BJ (cell line): ENCODE results near the gene RAB11FIP4. TPM values are rescaled to one million over a fixed set of nuclear protein-coding genes. Genes with fewer than 3 reads are reported as not detected.

Experiments used
- CTCF ChIA-PET: fragments of 350-600 bp; formaldehyde crosslinking; extraction: SDS; loops from one replicate; lab custom pipeline; 2021; ENCODE audit warnings: antibody characterized with exemption, inconsistent platforms; lab: Yijun Ruan, JAX
- POLR2A ChIA-PET: fragments of 300-600 bp; sonication (Branson Sonifier 250); formaldehyde crosslinking; extraction: SDS; loops from one replicate; lab custom pipeline; 2021; ENCODE audit warnings: antibody characterized with exemption; lab: Charles Lee
- DNase-seq: peaks from one replicate; pipeline ENCODE4 v3.0.0-alpha.2; 2011; ENCODE audit warnings: low read depth
- H3K27me3 ChIP-seq: 2 replicates; pipeline ENCODE4 v1.6.0; 2011; ENCODE audit warnings: low read length; ENCODE audit not compliant: control insufficient read depth, insufficient read depth
- H3K36me3 ChIP-seq: 2 replicates; pipeline ENCODE4 v1.5.1; 2011; ENCODE audit warnings: low read length; ENCODE audit not compliant: control insufficient read depth, insufficient read depth
- H3K4me3 ChIP-seq: 2 replicates; pipeline ENCODE4 v1.5.1; 2011; ENCODE audit warnings: low read depth, mild to moderate bottlenecking, control low read depth, low read length
- CTCF ChIP-seq: IDR thresholded peaks from 2 replicates; pipeline ENCODE4 v1.5.1; 2011; ENCODE audit warnings: low read depth, mild to moderate bottlenecking, control low read depth, inconsistent platforms, low read length, moderate library complexity; ENCODE audit not compliant: insufficient read depth
- polyA plus RNA-seq: library from polyadenylated mRNA; depleted of rRNA; stranded (reverse); fragments of >200 nt; gene quantifications from 2 replicates; pipeline ENCODE4 v1.2.3, GENCODE V29; 2011

Gene RAB11FIP4
- polyA plus RNA-seq, 1 experiment, result 0.15 TPM

DNA sequence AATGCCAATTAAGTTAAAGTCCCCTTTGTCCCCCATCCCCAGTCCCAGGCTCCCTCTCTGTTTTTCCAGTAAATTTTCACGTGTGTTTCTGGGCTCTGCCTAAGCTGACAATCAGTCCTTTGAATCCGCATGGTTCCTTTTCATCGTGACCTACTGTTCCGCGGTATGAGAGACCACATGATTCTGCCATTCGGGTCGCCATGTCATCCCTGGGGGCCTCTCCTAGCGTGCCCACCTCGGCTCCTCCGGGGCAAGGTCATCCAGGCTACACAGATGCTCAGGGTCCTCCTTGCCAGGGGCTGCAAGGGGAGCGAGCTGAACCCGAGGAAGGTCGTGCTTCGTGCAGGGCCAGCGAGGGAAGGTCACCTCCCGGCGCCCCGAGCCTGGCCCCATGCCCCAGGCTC, 157.6 kb downstream of the RAB11FIP4 start:
- Histone ChIP-seq H3K27me3 (no peaks in the 10 kb centered on the region), H3K4me3 (peak overlapping the region; percentile 93), H3K36me3 (no peaks in the 10 kb centered on the region)
- POLR2A ChIA-PET, result no interaction called here
- CTCF ChIA-PET, result interaction anchor here (0.9 to 1.9 kb wide), 3 partner anchors 8 to 12 kb away, joined by 3 to 8 read pairs (median 3); no protein-coding TSS in a partner anchor
- DNase-seq, result no peak
- no peak for TF ChIP-seq CTCF

DNA sequence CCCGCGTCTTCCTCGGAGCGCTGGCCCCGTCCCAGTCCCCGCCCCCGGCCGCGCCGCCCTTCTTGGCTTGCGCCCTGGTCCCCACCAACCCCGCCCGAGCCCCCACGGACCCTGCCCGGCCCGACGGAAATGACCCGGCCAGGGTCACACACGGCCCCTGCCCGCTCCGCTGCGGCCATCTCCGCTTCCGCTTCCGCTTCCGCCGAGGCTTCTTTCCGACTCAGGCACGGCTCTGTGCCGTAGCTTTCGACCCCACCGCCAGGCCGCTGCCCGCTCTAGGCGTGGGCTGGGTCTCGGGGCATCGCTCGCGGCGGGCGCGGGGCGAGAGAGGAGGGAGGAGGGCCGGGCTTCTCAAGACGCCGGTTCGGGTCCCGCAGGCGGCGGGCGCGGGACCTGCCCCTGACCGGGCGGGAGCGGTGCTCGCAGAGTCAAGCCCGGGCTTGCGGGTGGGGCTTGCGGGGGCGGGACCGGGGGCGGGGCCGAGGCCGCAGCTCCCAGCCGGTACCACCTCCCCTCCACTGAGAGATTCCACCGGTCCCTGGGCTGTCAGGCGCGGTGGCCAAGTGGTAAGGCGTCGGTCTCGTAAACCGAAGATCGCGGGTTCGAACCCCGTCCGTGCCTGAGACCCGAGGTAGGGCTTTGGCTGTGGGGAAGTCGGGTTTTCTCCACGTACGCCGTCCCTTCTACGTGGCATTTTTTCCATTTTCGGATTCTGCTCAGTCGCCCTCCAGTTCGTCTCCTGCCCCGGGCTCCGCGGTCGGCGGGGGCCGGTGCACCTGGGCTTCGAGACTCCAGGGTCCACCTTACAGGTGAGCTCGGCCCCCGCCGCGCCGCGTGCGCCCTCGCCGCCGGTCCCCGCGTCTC, 158.3 kb downstream of the RAB11FIP4 start:
- Histone ChIP-seq H3K27me3 (no peaks in the 10 kb centered on the region), H3K4me3 (peak overlapping the region; percentile 93), H3K36me3 (no peaks in the 10 kb centered on the region)
- ChIA-PET POLR2A (interaction anchor here (0.6 to 0.7 kb wide), 2 partner anchors 123 to 293 kb away, joined by 3 to 4 read pairs; no protein-coding TSS in a partner anchor), CTCF (interaction anchor here (0.9 to 1.9 kb wide), 4 partner anchors 8 to 292 kb away, joined by 3 to 8 read pairs (median 5); no protein-coding TSS in a partner anchor)
- TF ChIP-seq CTCF, result no peak
- peak; percentile 62 for DNase-seq

DNA sequence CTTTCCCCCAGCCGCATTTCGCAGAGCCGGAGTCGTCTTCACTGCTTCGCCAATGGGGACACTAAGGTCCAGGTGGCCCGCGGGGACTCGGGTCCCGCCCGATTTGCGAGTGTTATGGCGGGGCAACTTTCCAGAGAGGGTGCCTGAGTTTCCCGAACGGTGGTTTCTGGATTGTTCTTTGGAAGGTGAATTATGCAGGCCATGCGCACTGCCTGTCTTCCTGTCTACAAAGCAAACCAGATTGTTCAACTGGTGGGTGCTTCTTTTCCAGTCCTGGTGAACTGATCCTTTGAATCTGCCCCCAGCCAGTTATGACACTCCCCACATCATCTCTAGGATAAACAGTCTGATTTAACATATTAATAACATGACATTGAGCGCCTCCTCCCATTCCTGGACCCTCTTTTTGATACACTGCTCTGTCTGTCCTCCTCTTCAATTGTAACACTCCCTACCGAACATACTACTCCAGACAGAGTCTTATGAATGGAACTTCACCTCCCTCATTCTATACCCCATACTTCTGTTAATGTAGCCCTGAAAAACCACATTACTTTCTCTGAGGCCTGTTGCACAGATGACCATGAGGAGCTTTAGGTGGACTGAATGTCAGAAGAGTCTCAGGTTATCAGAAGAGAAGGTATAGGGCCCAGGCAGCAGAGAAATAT, 159.0 kb downstream of the RAB11FIP4 start:
- TF ChIP-seq CTCF, result no peak
- H3K27me3 ChIP-seq, result no peaks in the 10 kb centered on the region
- no peak for DNase-seq
- H3K36me3 ChIP-seq, result no peaks in the 10 kb centered on the region
- ChIA-PET POLR2A (interaction anchor here (0.6 kb wide), 1 partner anchor 122 kb away, joined by 4 read pairs; no protein-coding TSS in a partner anchor), CTCF (interaction anchor here (0.9 to 1.9 kb wide), 4 partner anchors 8 to 292 kb away, joined by 3 to 8 read pairs (median 5); no protein-coding TSS in a partner anchor)
- H3K4me3 ChIP-seq, result peak overlapping the region; percentile 93

DNA sequence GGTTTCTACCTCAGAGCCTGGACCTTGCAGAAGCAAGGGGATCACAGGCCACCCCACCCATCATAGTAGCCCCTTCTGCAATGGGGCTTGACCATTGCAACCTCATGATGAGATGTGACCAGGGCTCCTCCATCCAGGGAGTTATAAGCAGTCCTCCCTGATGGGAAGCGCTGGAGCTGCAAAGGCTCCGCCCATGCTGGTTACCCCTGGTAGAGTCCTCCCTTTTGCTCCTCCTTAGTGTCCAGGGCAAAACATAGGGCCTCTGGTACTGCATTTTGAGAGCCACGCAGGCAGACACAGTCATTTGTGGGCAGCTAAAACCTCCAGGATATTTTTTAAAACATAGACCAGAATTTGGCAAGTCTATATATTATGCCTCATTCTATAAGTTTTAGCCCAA, 161.1 kb downstream of the RAB11FIP4 start:
- H3K36me3 ChIP-seq, result no peaks in the 10 kb centered on the region
- ChIA-PET CTCF (interaction anchor here (11.1 kb wide), 1 partner anchor 290 kb away, joined by 172 read pairs; no protein-coding TSS in a partner anchor), POLR2A (no interaction called here)
- no peaks in the 10 kb centered on the region for H3K27me3 ChIP-seq
- no peak for DNase-seq
- H3K4me3 ChIP-seq, result no peak overlapping the region
- TF ChIP-seq CTCF, result no peak

GRCh38 chr17:31553506-31553905, 162.0 kb downstream of the RAB11FIP4 start:
- H3K4me3 ChIP-seq, result no peak overlapping the region
- no peaks in the 10 kb centered on the region for H3K36me3 ChIP-seq
- ChIA-PET CTCF (interaction anchor here (11.1 kb wide), 1 partner anchor 289 kb away, joined by 172 read pairs; no protein-coding TSS in a partner anchor), POLR2A (no interaction called here)
- no peaks in the 10 kb centered on the region for H3K27me3 ChIP-seq
- no peak for DNase-seq
- TF ChIP-seq CTCF, result no peak
